ENCODE measurements around the gene TOM1L2.

- no peak for TF ChIP-seq CTCF (IDR thresholded peaks at IDR 0.05; ENCODE audit: low read length)
- no peak for TF ChIP-seq EZH2 (optimal IDR thresholded peaks at IDR 0.05; ENCODE audit: low read depth, low read length)
- TF ChIP-seq EZH2phosphoT487 (IDR thresholded peaks at IDR 0.05; ENCODE audit: low read length): no peak
These were observed 703 bp upstream of the TOM1L2 start for GRCh38 chr17:17972952-17973254.

Measured in MM.1S (cell line).